Ascending aorta (tissue), 2 donors: ENCODE data around the gene TULP3. TPM values are rescaled to one million over a fixed set of nuclear protein-coding genes. Genes with fewer than 3 reads are reported as not detected.

Experiments used
- DNase-seq, 2 donors: peaks; one replicate each; pipeline ENCODE4 v3.0.0-alpha.2; 2019; ENCODE audit warnings: low spot score in 2 of 2
- H3K27ac ChIP-seq, 2 donors: fragments of 200-600 bp; sonication (generic); one replicate each; pipeline ENCODE4 v1.5.1; 2016 to 2017; ENCODE audit warnings: mild to moderate bottlenecking in 1 of 2
- H3K27me3 ChIP-seq: fragments of 200-600 bp; sonication (generic); one replicate; pipeline ENCODE4 v1.5.1; 2017
- H3K36me3 ChIP-seq, 2 donors: fragments of 200-600 bp; sonication (generic); one replicate each; pipeline ENCODE4 v1.5.1; 2016
- H3K4me1 ChIP-seq, 2 donors: fragments of 200-600 bp; sonication (generic); one replicate each; pipeline ENCODE4 v1.5.1; 2016 to 2017; ENCODE audit warnings: mild to moderate bottlenecking in 1 of 2
- H3K4me3 ChIP-seq, 2 donors: fragments of 200-600 bp; sonication (generic); one replicate each; pipeline ENCODE4 v1.5.1; 2016 to 2017; ENCODE audit warnings: mild to moderate bottlenecking in 1 of 2
- H3K9me3 ChIP-seq, 2 donors: fragments of 200-600 bp; sonication (generic); one replicate each; pipeline ENCODE4 v1.5.1; 2016
- intact Hi-C: fragments of 100-400 bp; cut with DNase I; formaldehyde crosslinking; loops from one replicate; pipeline ENCODE4 v1.15.1; 2023
- total RNA-seq: library from RNA; depleted of rRNA; stranded (reverse); fragments of >200 nt; gene quantifications from one replicate; pipeline ENCODE4 v1.1.0, GENCODE V29; 2016
- TF ChIP-seq, protein P1 (sequence below), 3 experiments: fragments of 200-600 bp in 2 of 3; fragments of 450-650 bp in 1 of 3; sonication (generic) in 2 of 3; IDR thresholded peaks; one replicate each; pipeline ENCODE4 v1.5.1; 2016 to 2019; ENCODE audit warnings: antibody characterized with exemption in 3 of 3, mild to moderate bottlenecking in 1 of 3, moderate library complexity in 1 of 3

The TULP3 gene
- total RNA-seq, 1 donor from 2014 or later = 24.8 TPM

DNA sequence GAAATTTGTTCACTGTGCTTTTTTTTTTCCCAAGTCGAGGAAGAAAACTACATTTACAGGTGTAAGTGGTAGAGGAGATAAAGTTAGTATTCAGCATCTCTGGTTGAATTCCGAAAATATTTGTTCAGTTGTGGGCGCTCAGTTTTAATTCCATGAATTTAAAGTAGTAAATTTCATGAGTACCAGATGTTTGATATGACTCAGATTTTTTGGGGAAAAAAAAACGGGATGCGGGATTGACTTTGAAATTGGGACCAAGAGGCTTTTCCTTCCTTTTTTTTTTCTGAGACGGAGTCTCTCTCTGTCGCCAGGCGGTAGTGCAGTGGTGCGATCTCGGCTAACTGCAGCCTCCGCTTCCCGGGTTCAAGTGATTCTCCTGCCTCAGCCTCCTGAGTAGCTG lies 1.6 kb downstream of the TULP3 start:
- no peak for DNase-seq
- Histone ChIP-seq H3K4me1 (peaks cover 0 to 32% of the 10 kb centered on the region in 2 donors), H3K27me3 (no peaks in the 10 kb centered on the region), H3K27ac (peak overlapping the region; percentile 31 to 46), H3K36me3 (no peaks in the 10 kb centered on the region), H3K9me3 (no peaks in the 10 kb centered on the region), H3K4me3 (peak overlapping the region; percentile 62 to 93)
- intact Hi-C loops = loop anchor here (10.0 kb wide), 2 partner anchors 363 to 1383 kb away; partner anchors contain the start of gene CCND2
- TF ChIP-seq, protein P1, sequence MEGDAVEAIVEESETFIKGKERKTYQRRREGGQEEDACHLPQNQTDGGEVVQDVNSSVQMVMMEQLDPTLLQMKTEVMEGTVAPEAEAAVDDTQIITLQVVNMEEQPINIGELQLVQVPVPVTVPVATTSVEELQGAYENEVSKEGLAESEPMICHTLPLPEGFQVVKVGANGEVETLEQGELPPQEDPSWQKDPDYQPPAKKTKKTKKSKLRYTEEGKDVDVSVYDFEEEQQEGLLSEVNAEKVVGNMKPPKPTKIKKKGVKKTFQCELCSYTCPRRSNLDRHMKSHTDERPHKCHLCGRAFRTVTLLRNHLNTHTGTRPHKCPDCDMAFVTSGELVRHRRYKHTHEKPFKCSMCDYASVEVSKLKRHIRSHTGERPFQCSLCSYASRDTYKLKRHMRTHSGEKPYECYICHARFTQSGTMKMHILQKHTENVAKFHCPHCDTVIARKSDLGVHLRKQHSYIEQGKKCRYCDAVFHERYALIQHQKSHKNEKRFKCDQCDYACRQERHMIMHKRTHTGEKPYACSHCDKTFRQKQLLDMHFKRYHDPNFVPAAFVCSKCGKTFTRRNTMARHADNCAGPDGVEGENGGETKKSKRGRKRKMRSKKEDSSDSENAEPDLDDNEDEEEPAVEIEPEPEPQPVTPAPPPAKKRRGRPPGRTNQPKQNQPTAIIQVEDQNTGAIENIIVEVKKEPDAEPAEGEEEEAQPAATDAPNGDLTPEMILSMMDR (IDR thresholded peaks at IDR 0.05) = no peak

DNA sequence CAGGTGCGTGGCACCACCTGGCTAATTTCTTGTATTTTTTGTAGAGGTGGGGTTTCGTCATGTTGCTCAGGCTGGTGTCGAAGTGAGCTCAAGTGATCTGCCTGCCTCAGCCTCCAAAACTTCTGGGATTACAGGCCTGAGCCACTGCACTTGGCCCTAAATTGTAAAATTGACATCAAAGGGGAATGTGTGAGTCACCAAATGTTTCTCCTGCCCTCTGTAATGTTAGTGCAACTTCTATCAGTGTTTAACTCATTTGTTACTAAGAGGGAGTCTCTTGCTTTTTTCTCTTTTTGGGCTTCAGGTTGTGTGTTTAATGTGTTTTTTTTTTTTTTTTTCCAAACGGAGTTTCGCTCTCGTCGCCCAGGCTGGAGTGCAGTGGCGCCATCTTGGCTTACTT lies 2.3 kb downstream of the TULP3 start:
- TF ChIP-seq, protein P1 (IDR thresholded peaks at IDR 0.05) = no peak
- Histone ChIP-seq H3K9me3 (no peaks in the 10 kb centered on the region), H3K27me3 (no peaks in the 10 kb centered on the region), H3K4me1 (peaks cover 0 to 32% of the 10 kb centered on the region in 2 donors), H3K27ac (peak overlapping the region; percentile 31 to 46), H3K36me3 (no peaks in the 10 kb centered on the region), H3K4me3 (peak overlapping the region in 1 of 2 donors; percentile 93)
- DNase-seq = peak in 1 of 2 donors; percentile 76
- intact Hi-C loops = loop anchor here (10.0 kb wide), 2 partner anchors 362 to 1382 kb away; partner anchors contain the start of gene CCND2

DNA sequence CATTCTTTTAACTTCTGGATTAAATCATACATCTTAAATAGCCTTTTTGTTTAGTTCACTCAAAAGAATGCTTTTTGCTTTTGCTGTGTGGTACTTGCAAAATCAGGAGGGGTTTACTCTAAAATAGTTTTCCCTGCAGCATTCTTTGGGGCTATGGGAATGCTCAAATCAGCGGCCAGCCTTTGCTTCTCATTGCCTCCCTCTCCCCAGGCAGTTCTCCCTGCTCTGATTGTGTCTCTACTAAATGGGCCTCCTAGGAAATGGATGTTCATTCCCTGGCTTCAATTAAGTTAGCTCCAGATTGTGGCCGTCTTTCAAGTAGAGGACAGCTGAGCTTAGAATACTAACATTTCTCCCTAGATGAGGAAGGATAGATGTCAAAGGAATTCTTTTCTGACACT lies 4.4 kb downstream of the TULP3 start:
- TF ChIP-seq, protein P1 (IDR thresholded peaks at IDR 0.05) = no peak
- H3K27ac ChIP-seq = no peak overlapping the region
- no peak for DNase-seq
- intact Hi-C loops = loop anchor here (10.0 kb wide), 2 partner anchors 360 to 1380 kb away; partner anchors contain the start of gene CCND2
- no peaks in the 10 kb centered on the region for H3K27me3 ChIP-seq
- H3K9me3 ChIP-seq = no peaks in the 10 kb centered on the region
- peaks cover 0 to 30% of the 10 kb centered on the region in 2 donors for H3K4me1 ChIP-seq
- no peaks in the 10 kb centered on the region for H3K36me3 ChIP-seq
- no peak overlapping the region for H3K4me3 ChIP-seq

DNA sequence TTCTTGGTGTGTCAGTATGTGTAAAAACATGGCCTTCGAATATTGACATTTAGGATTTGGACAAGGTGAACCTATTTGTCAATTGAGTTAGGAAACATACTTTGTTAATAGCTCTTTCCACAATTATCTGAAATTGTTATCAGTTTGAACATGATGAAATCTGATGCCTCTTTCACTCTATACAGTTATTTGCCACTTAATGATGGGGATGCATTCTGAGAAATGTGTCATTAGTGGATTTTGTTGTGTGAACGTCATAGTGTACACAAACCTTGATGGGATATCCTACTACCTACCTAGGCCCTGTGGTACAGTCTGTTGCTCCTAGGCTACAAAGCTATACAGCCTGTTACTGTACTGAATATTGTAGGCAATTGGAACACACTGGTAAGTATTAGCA lies 4.8 kb downstream of the TULP3 start:
- no peak overlapping the region for H3K4me3 ChIP-seq
- H3K27me3 ChIP-seq = no peaks in the 10 kb centered on the region
- DNase-seq = no peak
- intact Hi-C loops = loop anchor here (10.0 kb wide), 2 partner anchors 359 to 1379 kb away; partner anchors contain the start of gene CCND2
- H3K4me1 ChIP-seq = peaks cover 0 to 28% of the 10 kb centered on the region in 2 donors
- H3K27ac ChIP-seq = no peak overlapping the region
- H3K9me3 ChIP-seq = no peaks in the 10 kb centered on the region
- TF ChIP-seq, protein P1 (IDR thresholded peaks at IDR 0.05) = no peak
- H3K36me3 ChIP-seq = no peaks in the 10 kb centered on the region

DNA sequence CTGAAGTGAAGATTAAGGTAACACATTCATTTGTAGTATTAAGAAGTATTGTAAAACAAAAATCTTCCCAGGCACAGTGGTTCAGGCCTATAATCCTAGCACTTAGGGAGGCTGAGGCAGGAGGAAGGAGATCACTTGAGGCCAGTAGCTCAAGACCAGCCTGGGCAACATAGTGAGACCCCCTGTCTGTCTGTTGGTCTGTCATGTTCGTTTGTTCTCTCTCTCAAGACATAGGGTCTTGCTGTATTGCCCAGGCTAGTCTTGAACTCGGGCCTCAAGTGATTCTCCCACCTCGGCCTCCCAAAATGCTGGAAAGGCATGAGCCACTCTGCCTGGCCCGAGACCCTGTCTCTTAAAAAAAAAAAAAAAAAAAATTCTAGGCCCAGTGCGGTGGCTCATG lies 6.7 kb downstream of the TULP3 start:
- Histone ChIP-seq H3K4me1 (peaks cover 0 to 25% of the 10 kb centered on the region in 2 donors), H3K9me3 (no peaks in the 10 kb centered on the region), H3K4me3 (no peak overlapping the region), H3K27me3 (no peaks in the 10 kb centered on the region), H3K36me3 (no peaks in the 10 kb centered on the region), H3K27ac (no peak overlapping the region)
- intact Hi-C loops = loop anchor here (10.0 kb wide), 2 partner anchors 357 to 1377 kb away; partner anchors contain the start of gene CCND2
- DNase-seq = no peak
- TF ChIP-seq, protein P1 (IDR thresholded peaks at IDR 0.05) = no peak
